IgD-negative memory B cell (primary cell): ENCODE measurements around the gene SPI1. TPM values are rescaled to one million over a fixed set of nuclear protein-coding genes. Genes with fewer than 3 reads are reported as not detected.

Source experiments
- H3K27ac Mint-ChIP-seq, 3 donors: one replicate each; pipeline ENCODE4 v1.8.0; 2020 to 2022; ENCODE audit warnings: mild to moderate bottlenecking in 3 of 3, mixed read lengths in 3 of 3, moderate library complexity in 1 of 3
- H3K27me3 Mint-ChIP-seq: one replicate; pipeline ENCODE4 v1.8.0; 2021; ENCODE audit warnings: mixed read lengths
- H3K36me3 Mint-ChIP-seq: one replicate; pipeline ENCODE4 v1.8.0; 2020; ENCODE audit warnings: mild to moderate bottlenecking, mixed read lengths
- H3K4me1 Mint-ChIP-seq, 3 donors: one replicate each; pipeline ENCODE4 v1.8.0; 2020 to 2022; ENCODE audit warnings: mixed read lengths in 3 of 3, mild to moderate bottlenecking in 1 of 3
- H3K4me3 Mint-ChIP-seq, 4 donors: one replicate each; pipeline ENCODE4 v1.8.0; 2020 to 2022; ENCODE audit warnings: mild to moderate bottlenecking in 4 of 4, mixed read lengths in 4 of 4, moderate library complexity in 3 of 4
- H3K9me3 Mint-ChIP-seq, 3 donors: one replicate each; pipeline ENCODE4 v1.8.0; 2020 to 2021; ENCODE audit warnings: mixed read lengths in 3 of 3, mild to moderate bottlenecking in 1 of 3
- polyA plus RNA-seq: library from polyadenylated mRNA; unstranded; fragments of 300-500 nt; fragmentation: Illumina TruSeq; gene quantifications from one replicate; pipeline ENCODE4 v1.2.3, GENCODE V29; 2021

Gene SPI1
- polyA plus RNA-seq, 1 donor from 2014 or later: 67.7 TPM

GRCh38 chr11:47366020-47366490, 12.3 kb downstream of the SPI1 start:
- Mint-ChIP-seq H3K27ac (peak overlapping the region in 1 of 3 donors; percentile 50), H3K4me1 (peaks cover 17 to 27% (median 22%) of the 10 kb centered on the region in 3 donors), H3K27me3 (no peaks in the 10 kb centered on the region), H3K36me3 (peaks cover 2% of the 10 kb centered on the region), H3K4me3 (no peak overlapping the region), H3K9me3 (no peaks in the 10 kb centered on the region)

- peaks cover 2% of the 10 kb centered on the region for H3K36me3 Mint-ChIP-seq
- H3K9me3 Mint-ChIP-seq: no peaks in the 10 kb centered on the region
- H3K27ac Mint-ChIP-seq: peak overlapping the region in 1 of 3 donors; percentile 31
- peak overlapping the region in 1 of 4 donors; percentile 46 for H3K4me3 Mint-ChIP-seq
- peaks cover 10 to 17% (median 15%) of the 10 kb centered on the region in 3 donors for H3K4me1 Mint-ChIP-seq
- H3K27me3 Mint-ChIP-seq: no peaks in the 10 kb centered on the region
Observed at GRCh38 chr11:47361419-47361818, 16.9 kb downstream of the SPI1 start.

- Mint-ChIP-seq H3K4me1 (peaks cover 10 to 11% (median 10%) of the 10 kb centered on the region in 3 donors), H3K4me3 (no peak overlapping the region), H3K27me3 (no peaks in the 10 kb centered on the region), H3K9me3 (no peaks in the 10 kb centered on the region), H3K27ac (no peak overlapping the region), H3K36me3 (peaks cover 2% of the 10 kb centered on the region)
Observed at GRCh38 chr11:47360341-47360740, 18.0 kb downstream of the SPI1 start.

- Mint-ChIP-seq H3K9me3 (no peaks in the 10 kb centered on the region), H3K4me1 (peaks cover 5 to 10% (median 10%) of the 10 kb centered on the region in 3 donors), H3K4me3 (no peak overlapping the region), H3K36me3 (peaks cover 2% of the 10 kb centered on the region), H3K27ac (no peak overlapping the region), H3K27me3 (no peaks in the 10 kb centered on the region)
Observed at GRCh38 chr11:47359586-47359985, 18.8 kb downstream of the SPI1 start.

- peaks cover 5 to 8% (median 7%) of the 10 kb centered on the region in 3 donors for H3K4me1 Mint-ChIP-seq
- H3K9me3 Mint-ChIP-seq: no peaks in the 10 kb centered on the region
- H3K4me3 Mint-ChIP-seq: no peak overlapping the region
- H3K36me3 Mint-ChIP-seq: peaks cover 2% of the 10 kb centered on the region
- H3K27me3 Mint-ChIP-seq: no peaks in the 10 kb centered on the region
- H3K27ac Mint-ChIP-seq: peak overlapping the region in 1 of 3 donors; percentile 81
Observed at GRCh38 chr11:47359162-47359561, 19.2 kb downstream of the SPI1 start.

GRCh38 chr11:47358731-47359051, 19.7 kb downstream of the SPI1 start:
- H3K27ac Mint-ChIP-seq: no peak overlapping the region
- H3K4me3 Mint-ChIP-seq: no peak overlapping the region
- no peaks in the 10 kb centered on the region for H3K9me3 Mint-ChIP-seq
- H3K27me3 Mint-ChIP-seq: no peaks in the 10 kb centered on the region
- H3K36me3 Mint-ChIP-seq: peaks cover 2% of the 10 kb centered on the region
- peaks cover 5 to 8% (median 7%) of the 10 kb centered on the region in 3 donors for H3K4me1 Mint-ChIP-seq

- H3K4me3 Mint-ChIP-seq: no peak overlapping the region
- no peak overlapping the region for H3K27ac Mint-ChIP-seq
- no peaks in the 10 kb centered on the region for H3K9me3 Mint-ChIP-seq
- H3K27me3 Mint-ChIP-seq: no peaks in the 10 kb centered on the region
- H3K4me1 Mint-ChIP-seq: peaks cover 5 to 8% (median 7%) of the 10 kb centered on the region in 3 donors
- peaks cover 2% of the 10 kb centered on the region for H3K36me3 Mint-ChIP-seq
Observed at GRCh38 chr11:47357985-47358730, 20.2 kb downstream of the SPI1 start.

- Mint-ChIP-seq H3K27ac (no peak overlapping the region), H3K4me1 (peaks cover 5 to 8% (median 7%) of the 10 kb centered on the region in 3 donors), H3K9me3 (no peaks in the 10 kb centered on the region), H3K36me3 (peaks cover 2% of the 10 kb centered on the region), H3K27me3 (no peaks in the 10 kb centered on the region), H3K4me3 (no peak overlapping the region)
Observed at GRCh38 chr11:47356998-47357329, 21.4 kb downstream of the SPI1 start.

GRCh38 chr11:47356129-47356997, 22.0 kb downstream of the SPI1 start:
- Mint-ChIP-seq H3K9me3 (no peaks in the 10 kb centered on the region), H3K4me3 (no peak overlapping the region), H3K27me3 (no peaks in the 10 kb centered on the region), H3K27ac (no peak overlapping the region), H3K36me3 (peaks cover 2% of the 10 kb centered on the region), H3K4me1 (peaks cover under 1 to 8% (median 4%) of the 10 kb centered on the region in 3 donors)

GRCh38 chr11:47355283-47356128, 22.8 kb downstream of the SPI1 start:
- peaks cover 0 to 6% (median 2%) of the 10 kb centered on the region in 3 donors for H3K4me1 Mint-ChIP-seq
- no peak overlapping the region for H3K4me3 Mint-ChIP-seq
- no peaks in the 10 kb centered on the region for H3K9me3 Mint-ChIP-seq
- no peak overlapping the region for H3K27ac Mint-ChIP-seq
- H3K27me3 Mint-ChIP-seq: no peaks in the 10 kb centered on the region
- H3K36me3 Mint-ChIP-seq: peaks cover 2% of the 10 kb centered on the region

- Mint-ChIP-seq H3K4me1 (peaks cover 0 to 2% (median 2%) of the 10 kb centered on the region in 3 donors), H3K27ac (no peak overlapping the region), H3K9me3 (no peaks in the 10 kb centered on the region), H3K27me3 (no peaks in the 10 kb centered on the region), H3K4me3 (no peak overlapping the region), H3K36me3 (peaks cover 2% of the 10 kb centered on the region)
Observed at GRCh38 chr11:47354913-47355282, 23.4 kb downstream of the SPI1 start.

GRCh38 chr11:47353978-47354774, 24.2 kb downstream of the SPI1 start:
- no peak overlapping the region for H3K4me3 Mint-ChIP-seq
- no peak overlapping the region for H3K27ac Mint-ChIP-seq

GRCh38 chr11:47352556-47352955, 25.8 kb downstream of the SPI1 start, which contains the start of gene MYBPC3:
TSS of gene MYBPC3 (minus strand) at chr11:47352702. CDS start at chr11:47352647, 55 bp downstream.
- Mint-ChIP-seq H3K4me3 (no peak within 1 kb of the TSS), H3K27ac (peak within 1 kb of the TSS in 1 of 3 donors; percentile 47), H3K27me3 (no peaks in the 10 kb centered on the region), H3K4me1 (peaks cover 0 to 2% (median 0%) of the 10 kb centered on the region in 3 donors), H3K36me3 (no peaks in the 10 kb centered on the region), H3K9me3 (no peaks in the 10 kb centered on the region)

More at GRCh38 chr11:47353978-47354774, 24.2 kb downstream of the SPI1 start:
- Mint-ChIP-seq H3K36me3 (no peaks in the 10 kb centered on the region), H3K27me3 (no peaks in the 10 kb centered on the region), H3K4me1 (peaks cover 0 to 2% (median 0%) of the 10 kb centered on the region in 3 donors), H3K9me3 (no peaks in the 10 kb centered on the region)
